GM08714 (cell line): Measurements from ENCODE around the gene DNASE1.

Experiments used
- H3K4me3 ChIP-seq: fragments of 200-500 bp; sonication (Bioruptor generic); 2 replicates; pipeline ENCODE4 v1.5.1; 2014; ENCODE audit warnings: mild to moderate bottlenecking, low read length, inconsistent platforms
- ZNF274 ChIP-seq: IDR thresholded peaks from 2 replicates; pipeline ENCODE4 v1.6.1; 2012; ENCODE audit warnings: mild to moderate bottlenecking, low read depth, low read length

The DNASE1 gene

GRCh38 chr16:3690470-3690928, 36.0 kb downstream of the DNASE1 start:
- no peak overlapping the region for H3K4me3 ChIP-seq
- no peak for TF ChIP-seq ZNF274

GRCh38 chr16:3690980-3691720, 36.7 kb downstream of the DNASE1 start:
- TF ChIP-seq ZNF274 = no peak
- H3K4me3 ChIP-seq = no peak overlapping the region

- no peak for TF ChIP-seq ZNF274
- no peak overlapping the region for H3K4me3 ChIP-seq
Measured at GRCh38 chr16:3691761-3692160, 37.3 kb downstream of the DNASE1 start.

GRCh38 chr16:3694051-3694450, 39.6 kb downstream of the DNASE1 start:
- TF ChIP-seq ZNF274 = no peak
- no peak overlapping the region for H3K4me3 ChIP-seq

GRCh38 chr16:3695610-3696369, 41.3 kb downstream of the DNASE1 start:
- H3K4me3 ChIP-seq = no peak overlapping the region
- TF ChIP-seq ZNF274 = no peak

DNA sequence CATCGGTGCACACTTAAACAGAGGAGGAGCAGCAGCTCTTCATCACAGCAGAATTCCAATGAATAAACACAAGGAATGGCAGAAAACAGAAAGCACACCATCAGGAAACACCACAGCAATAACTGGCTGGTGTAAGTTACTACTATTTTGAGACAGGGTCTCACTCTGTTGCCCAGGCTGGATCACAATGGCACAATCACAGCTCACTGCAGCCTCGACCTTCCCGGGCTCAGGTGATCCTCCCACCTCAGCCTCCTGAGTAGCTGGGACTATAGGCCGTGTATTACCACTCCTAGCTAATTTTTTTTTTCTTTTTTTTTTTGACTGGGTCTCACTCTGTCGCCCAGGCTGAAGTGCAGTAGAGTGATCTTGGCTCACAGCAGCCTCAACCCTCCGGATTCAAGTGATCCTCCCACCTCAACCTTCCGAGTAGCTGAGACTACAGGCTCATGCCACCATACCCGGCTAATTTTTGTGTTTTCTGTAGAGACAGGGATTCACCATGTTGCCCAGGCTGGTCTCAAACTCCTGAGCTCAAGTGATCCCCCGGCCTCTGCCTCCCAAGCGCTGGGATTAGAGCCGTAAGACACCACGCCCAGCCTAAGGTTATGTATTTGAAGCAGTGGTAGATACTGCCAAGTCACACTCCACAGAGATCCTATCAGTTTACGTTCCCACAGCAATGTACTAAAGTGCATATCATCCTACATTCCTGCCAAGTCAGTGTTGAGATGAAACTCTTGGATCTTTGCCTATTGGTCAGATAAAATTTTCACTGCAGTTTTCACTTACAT, 42.1 kb downstream of the DNASE1 start:
- no peak for TF ChIP-seq ZNF274
- H3K4me3 ChIP-seq = no peak overlapping the region

- TF ChIP-seq ZNF274 = no peak
- H3K4me3 ChIP-seq = no peak overlapping the region
Measured at GRCh38 chr16:3698941-3699340, 44.5 kb downstream of the DNASE1 start.

DNA sequence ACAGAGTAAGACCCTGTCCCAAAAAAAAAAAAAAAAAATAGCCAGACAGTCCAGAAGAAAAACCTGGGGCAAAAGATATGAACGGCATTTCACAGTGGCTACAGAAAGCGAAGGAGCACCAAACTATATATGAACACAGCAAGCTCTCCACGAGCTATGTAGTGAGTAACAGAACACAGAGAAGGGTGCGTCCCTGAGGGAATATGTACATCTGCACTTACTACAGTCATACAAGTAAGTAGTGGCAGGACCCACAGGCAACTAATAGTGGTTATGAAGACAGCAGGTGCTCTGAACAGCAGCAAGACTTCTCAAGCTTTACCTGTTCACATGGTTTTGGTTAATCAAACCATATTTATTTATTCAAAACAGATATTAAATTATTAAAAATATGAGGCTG, 47.0 kb downstream of the DNASE1 start:
- no peak for TF ChIP-seq ZNF274
- no peak overlapping the region for H3K4me3 ChIP-seq

DNA sequence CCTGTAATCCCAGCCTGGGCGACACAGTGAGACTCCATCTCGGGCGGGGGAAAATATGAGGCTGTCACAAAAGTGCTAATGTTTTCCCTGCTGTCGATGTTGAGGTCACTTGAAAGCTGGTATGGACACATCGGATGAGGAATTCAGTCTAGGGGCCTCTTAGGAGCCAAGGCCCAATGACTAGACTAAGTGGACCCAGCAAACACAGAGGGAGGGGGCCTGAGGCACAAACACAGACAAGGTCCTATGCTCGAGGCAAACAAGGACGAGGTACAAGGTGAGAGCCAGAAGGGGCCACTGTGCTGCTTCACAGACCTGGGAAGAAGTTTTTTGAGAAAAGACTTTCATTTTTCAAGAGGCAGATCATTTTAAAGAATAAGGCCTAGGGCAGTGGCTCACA, 47.6 kb downstream of the DNASE1 start:
- no peak overlapping the region for H3K4me3 ChIP-seq
- TF ChIP-seq ZNF274 = no peak

DNA sequence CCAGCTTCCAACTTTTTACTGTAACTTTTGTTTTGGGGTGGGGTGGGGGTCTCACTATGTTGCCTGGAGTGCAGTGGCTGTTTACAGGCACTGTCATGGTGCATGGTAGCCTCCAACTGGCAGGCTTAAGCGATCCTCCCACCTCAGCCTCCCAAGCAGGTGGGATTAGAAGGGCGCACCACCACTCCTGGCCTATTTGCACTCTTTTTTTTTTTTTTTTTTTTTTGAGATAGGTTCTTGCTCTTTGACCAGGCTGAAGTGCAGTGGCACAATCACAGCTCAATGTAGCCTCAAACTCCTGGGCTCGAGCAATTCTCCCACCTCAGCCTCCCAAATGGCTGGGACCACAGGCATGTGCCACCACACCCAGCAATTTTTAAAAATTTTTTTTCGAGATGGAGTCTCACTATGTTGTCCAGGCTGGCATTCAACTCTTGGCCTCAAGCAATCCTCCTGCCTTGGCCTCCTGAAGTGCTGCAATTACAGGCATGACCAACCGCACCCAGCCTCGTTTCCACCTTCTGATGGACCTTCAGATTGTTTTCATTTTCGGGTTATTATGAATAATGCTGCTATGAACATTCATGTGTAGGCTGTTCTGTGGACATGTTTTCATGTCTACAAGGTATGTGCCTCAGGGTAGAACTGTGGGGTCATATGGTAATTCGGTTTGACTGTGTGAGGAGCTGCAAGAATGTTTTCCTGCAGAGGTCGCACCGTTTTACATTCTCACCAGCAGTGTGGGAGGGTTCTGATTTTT, 51.9 kb downstream of the DNASE1 start:
- no peak overlapping the region for H3K4me3 ChIP-seq
- no peak for TF ChIP-seq ZNF274
